HEK293 (cell line): ENCODE measurements around the gene ERMARD.
A peak's percentile ranks its signal among the peaks of the same experiment; 100 is the strongest.

ENCODE experiments used
- BCL11A ChIP-seq: fragments of 450-650 bp; formaldehyde crosslinking; IDR thresholded peaks from 2 replicates; pipeline ENCODE4 v1.5.1; 2016; ENCODE audit warnings: low read depth, missing biosample characterization, missing genetic modification characterization
- HOXA7 ChIP-seq: sonication (generic); formaldehyde crosslinking; IDR thresholded peaks from 2 replicates; pipeline ENCODE4 v1.8.1; 2022; ENCODE audit warnings: missing genetic modification reagents, borderline replicate concordance
- IKZF3 ChIP-seq: fragments of 450-650 bp; IDR thresholded peaks from 2 replicates; pipeline ENCODE4 v1.5.0; 2018; ENCODE audit warnings: missing biosample characterization, mild to moderate bottlenecking, missing genetic modification characterization, moderate library complexity
- MZF1 ChIP-seq: fragments of 450-650 bp; formaldehyde crosslinking; IDR thresholded peaks from 2 replicates; pipeline ENCODE4 v1.5.1; 2017; ENCODE audit warnings: missing biosample characterization, missing genetic modification characterization, borderline replicate concordance
- SCRT1 ChIP-seq: fragments of 450-650 bp; formaldehyde crosslinking; IDR thresholded peaks from 2 replicates; pipeline ENCODE4 v1.5.1; 2016; ENCODE audit warnings: missing biosample characterization, missing genetic modification characterization, borderline replicate concordance
- SETDB1 ChIP-seq: IDR thresholded peaks from one replicate; pipeline ENCODE4 v1.6.1; 2017; ENCODE audit warnings: mild to moderate bottlenecking, low read length, moderate library complexity, mixed read lengths; ENCODE audit not compliant: insufficient read length
- YY2 ChIP-seq: fragments of 450-650 bp; formaldehyde crosslinking; IDR thresholded peaks from 2 replicates; pipeline ENCODE4 v1.5.1; 2016; ENCODE audit warnings: missing biosample characterization, missing genetic modification characterization
- ZBTB1 ChIP-seq: fragments of 450-650 bp; formaldehyde crosslinking; IDR thresholded peaks from 2 replicates; pipeline ENCODE4 v1.5.1; 2016; ENCODE audit warnings: missing biosample characterization, missing genetic modification characterization
- ZBTB44 ChIP-seq: fragments of 450-650 bp; IDR thresholded peaks from 2 replicates; pipeline ENCODE4 v1.5.1; 2018; ENCODE audit warnings: missing biosample characterization, mild to moderate bottlenecking, missing genetic modification characterization
- ZBTB48 ChIP-seq: fragments of 450-650 bp; formaldehyde crosslinking; IDR thresholded peaks from 2 replicates; pipeline ENCODE4 v1.5.1; 2016; ENCODE audit warnings: missing biosample characterization, missing genetic modification characterization
- ZFP3 ChIP-seq: fragments of 450-650 bp; formaldehyde crosslinking; IDR thresholded peaks from 2 replicates; pipeline ENCODE4 v1.5.1; 2016; ENCODE audit warnings: low read depth, missing biosample characterization, missing genetic modification characterization
- ZNF132 ChIP-seq: fragments of 450-650 bp; formaldehyde crosslinking; IDR thresholded peaks from 2 replicates; pipeline ENCODE4 v1.5.1; 2017; ENCODE audit warnings: missing biosample characterization, missing genetic modification characterization, borderline replicate concordance
- ZNF292 ChIP-seq: fragments of 450-650 bp; formaldehyde crosslinking; IDR thresholded peaks from 2 replicates; pipeline ENCODE4 v1.5.1; 2016; ENCODE audit warnings: low read depth, missing biosample characterization, missing genetic modification characterization, borderline replicate concordance
- ZNF302 ChIP-seq: fragments of 450-650 bp; formaldehyde crosslinking; IDR thresholded peaks from 2 replicates; pipeline ENCODE4 v1.5.1; 2016; ENCODE audit warnings: missing biosample characterization, missing genetic modification characterization, low read depth
- ZNF311 ChIP-seq: fragments of 450-650 bp; formaldehyde crosslinking; IDR thresholded peaks from 2 replicates; pipeline ENCODE4 v1.5.1; 2017; ENCODE audit warnings: missing biosample characterization, missing genetic modification characterization, borderline replicate concordance
- ZNF362 ChIP-seq: fragments of 450-650 bp; formaldehyde crosslinking; IDR thresholded peaks from 2 replicates; pipeline ENCODE4 v1.5.1; 2016; ENCODE audit warnings: missing biosample characterization, missing genetic modification characterization
- ZNF501 ChIP-seq: fragments of 450-650 bp; formaldehyde crosslinking; IDR thresholded peaks from 2 replicates; pipeline ENCODE4 v1.5.1; 2016; ENCODE audit warnings: missing biosample characterization, missing genetic modification characterization
- ZNF544 ChIP-seq: fragments of 450-650 bp; formaldehyde crosslinking; IDR thresholded peaks from 2 replicates; pipeline ENCODE4 v1.5.0; 2017; ENCODE audit warnings: missing biosample characterization, missing genetic modification characterization
- ZNF548 ChIP-seq: fragments of 450-650 bp; formaldehyde crosslinking; IDR thresholded peaks from 2 replicates; pipeline ENCODE4 v1.5.1; 2016; ENCODE audit warnings: missing biosample characterization, missing genetic modification characterization
- ZNF549 ChIP-seq: fragments of 450-650 bp; IDR thresholded peaks from 2 replicates; pipeline ENCODE4 v1.5.1; 2018; ENCODE audit warnings: missing biosample characterization, missing genetic modification characterization, mild to moderate bottlenecking, inconsistent platforms, moderate library complexity
- ZNF623 ChIP-seq: fragments of 450-650 bp; formaldehyde crosslinking; IDR thresholded peaks from 2 replicates; pipeline ENCODE4 v1.5.1; 2016; ENCODE audit warnings: missing biosample characterization, missing genetic modification characterization
- ZNF660 ChIP-seq: fragments of 450-650 bp; IDR thresholded peaks from 2 replicates; pipeline ENCODE4 v1.5.1; 2018; ENCODE audit warnings: missing biosample characterization, mild to moderate bottlenecking, missing genetic modification characterization
- ZNF677 ChIP-seq: fragments of 450-650 bp; IDR thresholded peaks from 2 replicates; pipeline ENCODE4 v1.5.0; 2018; ENCODE audit warnings: missing biosample characterization, mild to moderate bottlenecking, missing genetic modification characterization, moderate library complexity
- ZNF692 ChIP-seq: fragments of 450-650 bp; formaldehyde crosslinking; IDR thresholded peaks from 2 replicates; pipeline ENCODE4 v1.5.1; 2016; ENCODE audit warnings: missing biosample characterization, missing genetic modification characterization
- ZNF785 ChIP-seq: fragments of 450-650 bp; formaldehyde crosslinking; IDR thresholded peaks from 2 replicates; pipeline ENCODE4 v1.5.1; 2016; ENCODE audit warnings: missing biosample characterization, missing genetic modification characterization
- ZNF830 ChIP-seq: fragments of 450-650 bp; IDR thresholded peaks from 2 replicates; pipeline ENCODE4 v1.5.0; 2018; ENCODE audit warnings: missing biosample characterization, missing genetic modification characterization, low read depth, mild to moderate bottlenecking, moderate library complexity
- ZSCAN16 ChIP-seq: fragments of 450-650 bp; formaldehyde crosslinking; IDR thresholded peaks from 2 replicates; pipeline ENCODE4 v1.5.1; 2016; ENCODE audit warnings: missing biosample characterization, missing genetic modification characterization
- ZSCAN23 ChIP-seq: fragments of 450-650 bp; formaldehyde crosslinking; IDR thresholded peaks from 2 replicates; pipeline ENCODE4 v1.5.1; 2016; ENCODE audit warnings: missing biosample characterization, missing genetic modification characterization
- ZSCAN5A ChIP-seq: fragments of 450-650 bp; formaldehyde crosslinking; IDR thresholded peaks from 2 replicates; pipeline ENCODE4 v1.5.1; 2016; ENCODE audit warnings: missing biosample characterization, missing genetic modification characterization
- ZXDB ChIP-seq: fragments of 450-650 bp; formaldehyde crosslinking; IDR thresholded peaks from 2 replicates; pipeline ENCODE4 v1.5.1; 2016; ENCODE audit warnings: missing biosample characterization, missing genetic modification characterization
- TF ChIP-seq, protein P1 (sequence below): fragments of 450-650 bp; formaldehyde crosslinking; IDR thresholded peaks from 2 replicates; pipeline ENCODE4 v1.5.1; 2016; ENCODE audit warnings: missing biosample characterization, missing genetic modification characterization

The ERMARD gene

GRCh38 chr6:169738976-169739529 is 12.4 kb upstream of the ERMARD start (continued):
- TF ChIP-seq ZSCAN16 (tag by site-specific recombination), result no peak
- no peak for TF ChIP-seq ZNF785 (tag by site-specific recombination)
- TF ChIP-seq SETDB1, result no peak
- TF ChIP-seq ZNF501, result 0 out of 2 replicates have a peak, but pooled peaks have one; percentile 34
- no peak for TF ChIP-seq ZNF302 (tag by site-specific recombination)
- TF ChIP-seq BCL11A, result no peak
- no peak for TF ChIP-seq ZNF677 (tag by site-specific recombination)
- TF ChIP-seq ZNF692 (tag by site-specific recombination), result 0 out of 2 replicates have a peak, but pooled peaks have one; percentile 8
- no peak for TF ChIP-seq ZNF660
- peak; percentile 36; the same call in 1 of the 2 replicates for TF ChIP-seq ZXDB
- TF ChIP-seq, protein P1, sequence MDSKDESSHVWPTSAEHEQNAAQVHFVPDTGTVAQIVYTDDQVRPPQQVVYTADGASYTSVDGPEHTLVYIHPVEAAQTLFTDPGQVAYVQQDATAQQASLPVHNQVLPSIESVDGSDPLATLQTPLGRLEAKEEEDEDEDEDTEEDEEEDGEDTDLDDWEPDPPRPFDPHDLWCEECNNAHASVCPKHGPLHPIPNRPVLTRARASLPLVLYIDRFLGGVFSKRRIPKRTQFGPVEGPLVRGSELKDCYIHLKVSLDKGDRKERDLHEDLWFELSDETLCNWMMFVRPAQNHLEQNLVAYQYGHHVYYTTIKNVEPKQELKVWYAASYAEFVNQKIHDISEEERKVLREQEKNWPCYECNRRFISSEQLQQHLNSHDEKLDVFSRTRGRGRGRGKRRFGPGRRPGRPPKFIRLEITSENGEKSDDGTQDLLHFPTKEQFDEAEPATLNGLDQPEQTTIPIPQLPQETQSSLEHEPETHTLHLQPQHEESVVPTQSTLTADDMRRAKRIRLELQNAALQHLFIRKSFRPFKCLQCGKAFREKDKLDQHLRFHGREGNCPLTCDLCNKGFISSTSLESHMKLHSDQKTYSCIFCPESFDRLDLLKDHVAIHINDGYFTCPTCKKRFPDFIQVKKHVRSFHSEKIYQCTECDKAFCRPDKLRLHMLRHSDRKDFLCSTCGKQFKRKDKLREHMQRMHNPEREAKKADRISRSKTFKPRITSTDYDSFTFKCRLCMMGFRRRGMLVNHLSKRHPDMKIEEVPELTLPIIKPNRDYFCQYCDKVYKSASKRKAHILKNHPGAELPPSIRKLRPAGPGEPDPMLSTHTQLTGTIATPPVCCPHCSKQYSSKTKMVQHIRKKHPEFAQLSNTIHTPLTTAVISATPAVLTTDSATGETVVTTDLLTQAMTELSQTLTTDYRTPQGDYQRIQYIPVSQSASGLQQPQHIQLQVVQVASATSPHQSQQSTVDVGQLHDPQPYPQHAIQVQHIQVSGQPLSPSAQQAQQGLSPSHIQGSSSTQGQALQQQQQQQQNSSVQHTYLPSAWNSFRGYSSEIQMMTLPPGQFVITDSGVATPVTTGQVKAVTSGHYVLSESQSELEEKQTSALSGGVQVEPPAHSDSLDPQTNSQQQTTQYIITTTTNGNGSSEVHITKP, result 0 out of 2 replicates have a peak, but pooled peaks have one; percentile 48
- TF ChIP-seq ZNF548 (tag by site-specific recombination), result no peak
- TF ChIP-seq ZSCAN5A (tag by site-specific recombination), result no peak
- TF ChIP-seq ZNF623 (tag by site-specific recombination), result no peak
- TF ChIP-seq ZSCAN23 (tag by site-specific recombination), result no peak
- TF ChIP-seq ZNF292 (tag by site-specific recombination), result no peak
- no peak for TF ChIP-seq HOXA7 (CRISPR knock-in tag)
- peak; percentile 57; the same call in 1 of the 2 replicates for TF ChIP-seq SCRT1 (tag by site-specific recombination)
- TF ChIP-seq YY2 (tag by site-specific recombination), result no peak
- no peak for TF ChIP-seq ZNF311 (tag by site-specific recombination)
- TF ChIP-seq ZFP3 (tag by site-specific recombination), result no peak
- TF ChIP-seq ZNF549, result no peak
- TF ChIP-seq MZF1 (tag by site-specific recombination), result no peak
- no peak for TF ChIP-seq IKZF3
- no peak for TF ChIP-seq ZNF544 (tag by site-specific recombination)
- TF ChIP-seq ZBTB48 (tag by site-specific recombination), result no peak
- no peak for TF ChIP-seq ZNF830 (tag by site-specific recombination)
- TF ChIP-seq ZNF132 (tag by site-specific recombination), result no peak
- no peak for TF ChIP-seq ZBTB1 (tag by site-specific recombination)
- no peak for TF ChIP-seq ZBTB44 (tag by site-specific recombination)
- 0 out of 2 replicates have a peak, but pooled peaks have one; percentile 55 for TF ChIP-seq ZNF362
